Sigmoid colon (tissue), 4 donors: ENCODE measurements around the gene PLEKHG4B.

Experiments
- CTCF ChIP-seq, 4 experiments: fragments of 450-650 bp in 3 of 4; fragments of 200-600 bp in 1 of 4; IDR thresholded peaks; one replicate each; pipeline ENCODE4 v1.5.1; 2016 to 2019; ENCODE audit warnings: antibody characterized with exemption in 4 of 4, mild to moderate bottlenecking in 3 of 4, moderate library complexity in 2 of 4
- EP300 ChIP-seq, 4 donors: sonication (generic); formaldehyde crosslinking; IDR thresholded peaks; one replicate each; pipeline ENCODE4 v1.6.1; 2017; ENCODE audit warnings: antibody characterized with exemption in 4 of 4
- POLR2A ChIP-seq, 2 donors: fragments of 450-650 bp; IDR thresholded peaks; one replicate each; pipeline ENCODE4 v1.6.1; 2016; ENCODE audit warnings: antibody characterized with exemption in 2 of 2, mild to moderate bottlenecking in 2 of 2, moderate library complexity in 2 of 2
- POLR2AphosphoS5 ChIP-seq, 4 donors: sonication (generic); formaldehyde crosslinking; IDR thresholded peaks; one replicate each; pipeline ENCODE4 v1.6.1; 2017; ENCODE audit warnings: antibody characterized with exemption in 4 of 4

GRCh38 chr5:73768-74502 lies 18.0 kb upstream of the PLEKHG4B start:
- TF ChIP-seq CTCF (IDR thresholded peaks at IDR 0.05), result no peak
- no peak for TF ChIP-seq POLR2A (IDR thresholded peaks at IDR 0.05)
- TF ChIP-seq EP300 (IDR thresholded peaks at IDR 0.05), result no peak
- no peak for TF ChIP-seq POLR2AphosphoS5 (IDR thresholded peaks at IDR 0.05)
